ENCODE measurements around the gene DMRTC1.
"Not testable (repeated sequence)": the region's sequence is repeated elsewhere in the genome, so short reads cannot be mapped to it uniquely, and the experiment has no call there.

Gene DMRTC1, protein sequence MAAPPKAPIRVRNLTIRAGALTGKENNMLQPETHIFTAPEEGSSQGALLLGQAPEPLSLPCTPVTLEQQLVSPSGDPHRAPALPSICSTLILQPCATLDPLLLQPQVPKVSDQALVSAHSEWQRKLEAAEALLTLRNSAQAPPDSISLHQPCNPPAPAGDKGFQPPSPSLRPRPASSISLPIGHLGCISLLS

DNA sequence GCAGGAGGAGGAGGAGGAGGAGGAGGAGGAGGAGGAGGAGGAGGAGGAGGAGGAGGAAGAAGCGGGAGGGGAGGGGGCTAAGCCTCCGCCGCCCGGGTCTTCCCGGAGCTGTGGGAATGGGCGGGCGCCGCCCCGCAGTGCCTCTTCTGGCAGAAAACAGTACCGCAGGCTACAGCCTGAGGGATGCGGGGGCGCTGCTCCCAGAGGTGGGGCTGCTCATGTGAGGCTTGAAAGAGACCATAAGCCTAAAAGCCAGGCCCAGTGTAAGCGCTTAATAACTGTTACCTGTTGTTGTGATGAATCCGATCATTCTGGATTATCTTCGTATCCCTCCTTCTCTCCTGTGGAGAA is at the start of gene DMRTC1:
DMRTC1 (minus strand) TSS at position 19 of the 351 bp plus-strand sequence. CDS start 68,143 bp downstream, outside the sequence.
- DNase-seq: not testable (repeated sequence)

DNA sequence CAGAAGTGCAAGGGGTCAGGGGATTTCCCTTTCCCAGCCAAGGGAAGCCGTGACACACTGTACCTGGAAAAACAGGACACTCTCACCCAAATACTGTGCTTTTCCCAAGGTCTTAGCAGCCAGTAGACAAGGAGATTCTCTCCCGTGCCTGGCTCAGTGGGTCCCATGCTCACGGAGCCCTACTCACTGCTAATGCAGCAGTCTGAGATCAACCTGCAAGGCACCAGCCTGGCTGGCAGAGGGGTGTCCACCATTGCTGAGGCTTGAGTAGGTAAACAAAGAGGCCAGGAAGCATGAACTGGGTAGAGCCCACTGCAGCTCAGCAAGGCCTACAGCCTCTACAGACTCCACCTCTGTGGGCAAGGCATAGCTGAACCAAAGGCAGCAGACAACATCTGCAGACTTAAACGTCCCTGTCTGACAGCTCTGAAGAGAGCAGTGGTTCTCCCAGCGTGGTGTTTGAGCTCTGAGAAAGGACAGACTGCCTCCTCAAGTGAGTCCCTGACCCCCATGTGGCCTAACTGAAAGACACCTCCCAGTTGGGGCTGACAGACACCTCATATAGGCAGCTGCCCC is 37.3 kb upstream of the DMRTC1 start:
- not testable (repeated sequence) for DNase-seq

DNA sequence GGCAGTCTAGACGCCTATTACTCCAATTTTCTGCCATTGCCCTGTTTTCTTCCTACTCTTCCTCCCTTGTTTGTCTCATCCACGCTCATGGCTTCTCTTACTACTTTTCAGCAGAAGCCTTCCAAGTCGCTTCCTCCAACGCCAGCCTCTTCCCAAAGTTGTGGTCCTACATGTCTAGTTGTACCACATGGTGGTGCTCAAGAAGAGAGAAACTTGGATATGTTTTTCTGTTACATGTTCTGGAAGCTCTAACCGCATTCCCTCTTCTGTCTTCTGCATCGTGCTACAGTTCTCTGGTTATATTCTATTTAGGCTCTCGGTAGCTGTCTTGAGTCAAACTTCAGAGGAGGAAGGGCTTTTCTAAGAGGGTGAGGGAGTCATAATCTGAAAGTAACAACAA is 31.2 kb upstream of the DMRTC1 start:
- not testable (repeated sequence) for DNase-seq

DNA sequence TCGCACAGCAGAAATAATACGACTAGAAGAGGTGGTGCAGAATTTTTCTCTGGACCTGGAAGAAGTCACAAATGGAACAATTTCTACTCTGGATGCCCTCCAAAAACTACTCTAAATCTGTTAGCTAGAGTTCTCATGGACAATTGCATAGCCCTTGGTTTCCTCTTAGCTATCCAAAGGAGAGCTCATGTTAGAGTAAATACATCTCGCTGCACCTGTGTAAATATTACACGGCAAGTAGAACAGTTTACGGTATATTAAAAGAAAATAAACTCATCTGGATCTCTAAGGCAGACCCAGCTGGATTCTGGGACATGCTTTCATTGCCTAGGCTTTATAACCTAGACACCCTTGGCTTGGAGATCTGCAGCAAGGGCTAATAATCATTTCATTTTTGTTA is 28.2 kb upstream of the DMRTC1 start:
- DNase-seq: not testable (repeated sequence)

DNA sequence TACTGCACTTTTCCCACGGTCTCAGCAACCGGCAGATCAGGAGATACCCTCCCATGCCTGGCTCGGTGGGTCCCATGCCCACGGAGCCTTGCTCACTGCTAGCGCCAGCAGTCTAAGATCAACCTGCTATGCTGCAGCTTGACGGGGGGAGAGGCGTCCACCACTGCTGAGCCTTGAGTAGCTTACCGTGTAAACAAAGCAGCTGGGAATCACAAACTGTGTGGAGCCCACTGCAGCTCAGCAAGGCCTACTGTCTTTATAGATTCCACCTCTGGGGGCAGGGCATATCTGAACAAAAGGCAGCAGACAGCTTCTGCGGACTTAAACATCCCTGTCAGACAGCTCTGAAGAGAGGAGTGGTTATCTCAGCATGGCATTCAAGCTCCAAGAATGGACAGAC is 16.3 kb upstream of the DMRTC1 start:
- not testable (repeated sequence) for DNase-seq

DNA sequence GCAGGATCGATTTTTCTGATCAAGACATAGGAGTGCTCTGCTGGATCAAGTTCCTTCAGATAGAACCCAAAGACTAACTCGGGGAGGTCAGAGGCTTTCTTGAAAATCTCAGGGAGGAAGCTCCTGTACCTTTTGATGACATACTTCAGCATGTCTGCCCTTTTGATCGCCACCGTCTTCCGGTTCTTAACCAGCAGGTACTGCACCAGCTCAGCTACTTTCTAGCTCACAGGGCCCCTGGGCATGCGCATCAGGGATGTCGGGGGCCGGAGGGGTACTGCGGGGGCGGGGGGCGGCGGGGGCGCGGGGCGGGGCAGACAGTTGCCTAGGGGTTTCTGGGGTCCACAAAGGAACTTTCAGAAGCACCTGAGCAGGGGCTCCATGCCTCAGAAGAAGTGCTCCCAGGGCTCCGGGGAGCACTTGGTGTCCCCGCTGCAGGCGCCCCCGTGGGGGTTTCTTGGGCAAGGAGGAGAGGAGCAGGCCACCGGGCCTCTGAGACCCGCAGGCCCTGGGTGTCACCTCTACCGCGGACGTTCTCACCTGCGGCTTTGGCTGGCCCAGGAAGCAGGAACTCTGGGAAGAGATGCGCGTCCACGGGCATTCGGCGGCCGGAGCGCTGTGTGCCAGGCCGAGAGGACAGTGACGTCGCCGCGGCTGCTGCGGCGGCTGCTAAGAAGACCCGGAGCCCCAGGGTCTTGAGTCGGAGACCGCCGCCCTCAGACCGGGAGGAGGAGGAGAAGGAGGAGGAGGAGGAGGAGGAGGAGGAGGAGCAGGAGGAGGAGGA is 410 bp downstream of the DMRTC1 start:
- DNase-seq: not testable (repeated sequence)

DNA sequence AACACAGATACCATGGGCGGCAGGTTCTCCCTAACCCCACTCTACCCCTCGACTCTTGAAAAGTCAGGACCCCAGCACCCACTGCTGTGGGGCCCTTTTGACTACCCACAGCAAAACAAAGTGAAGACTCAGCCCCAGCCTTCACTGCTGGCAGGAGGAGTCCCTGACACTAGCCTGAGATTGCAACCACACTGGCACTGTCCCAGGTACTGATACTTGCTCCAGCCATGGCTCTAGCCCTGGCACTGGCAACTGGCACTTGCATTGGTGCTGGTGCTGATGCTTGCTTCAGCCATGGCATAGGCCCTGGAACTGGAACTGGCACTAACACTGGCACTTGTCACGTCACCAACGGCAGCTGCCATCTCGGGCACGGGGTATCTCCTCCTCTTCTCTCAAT is 1.4 kb downstream of the DMRTC1 start:
- not testable (repeated sequence) for DNase-seq

DNA sequence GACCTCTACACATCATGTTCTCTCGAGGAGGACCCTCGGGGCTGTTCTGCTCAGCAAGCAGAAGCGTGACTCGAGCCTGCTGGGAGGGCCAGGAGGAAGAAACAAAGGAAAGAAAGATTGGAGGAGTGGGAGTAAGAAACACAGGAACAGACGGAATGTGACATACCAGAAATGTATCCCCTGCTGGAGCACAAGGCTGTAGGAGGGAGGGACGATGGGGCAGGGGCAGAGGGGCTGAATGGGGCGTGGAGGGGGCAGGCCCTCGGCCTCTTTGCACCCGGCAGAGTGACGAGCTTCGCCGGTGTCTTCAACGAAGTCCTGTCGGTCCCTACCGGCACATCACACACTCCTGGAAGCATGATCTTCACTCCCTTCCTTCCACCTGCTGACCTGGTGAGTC is 5.7 kb downstream of the DMRTC1 start, which contains the start of gene FAM236A:
FAM236A (plus strand) TSS at position 301 of the 400 bp plus-strand sequence; CDS start at position 358, 57 bp downstream.
- DNase-seq: not testable (repeated sequence)

DNA sequence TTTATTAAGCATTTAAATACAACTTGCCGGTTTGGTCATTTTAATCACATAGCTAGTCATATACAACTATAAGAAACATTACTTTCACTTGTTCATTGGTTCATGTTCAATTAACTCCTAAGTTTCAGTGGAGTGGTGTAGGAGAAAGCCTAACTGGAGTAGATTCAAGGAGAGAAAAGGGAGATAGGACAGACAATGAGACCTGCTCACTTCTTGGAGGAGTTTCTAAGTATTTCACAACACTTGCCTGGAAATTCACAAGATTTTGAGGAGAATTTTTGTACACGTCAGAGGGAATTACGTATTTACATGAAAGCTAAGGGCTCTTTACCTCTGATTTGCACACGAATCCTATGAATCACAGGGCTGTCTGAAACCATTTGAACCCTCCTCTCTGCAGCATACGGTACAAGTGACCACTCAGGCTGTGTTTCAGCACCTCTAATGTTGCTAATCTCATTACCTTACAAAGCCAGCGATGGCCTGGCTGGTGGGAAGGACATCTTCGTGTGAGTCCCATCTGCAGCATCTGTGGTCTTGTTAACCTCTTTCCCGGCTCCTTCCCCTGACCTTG is 6.7 kb downstream of the DMRTC1 start:
- not testable (repeated sequence) for DNase-seq

DNA sequence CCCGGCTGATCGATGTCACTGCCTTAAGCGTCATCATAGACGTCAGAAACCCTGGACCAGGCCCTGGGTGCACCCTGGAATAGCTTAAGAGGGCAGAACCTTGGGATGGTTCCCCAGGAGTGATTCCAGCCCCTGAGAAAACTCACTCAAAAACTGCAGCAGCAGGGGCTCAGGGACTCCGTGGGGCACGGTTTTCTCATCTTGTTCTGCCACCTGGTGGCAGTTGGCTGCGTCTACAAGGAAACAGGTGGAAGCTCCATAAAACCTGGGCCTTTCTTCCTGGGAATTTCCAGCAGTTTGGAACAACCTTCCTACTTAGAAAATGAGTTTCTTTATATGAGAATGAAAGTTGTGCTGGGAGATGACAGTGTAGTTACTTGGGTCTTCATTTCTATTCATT is 7.2 kb downstream of the DMRTC1 start:
- DNase-seq: not testable (repeated sequence)

DNA sequence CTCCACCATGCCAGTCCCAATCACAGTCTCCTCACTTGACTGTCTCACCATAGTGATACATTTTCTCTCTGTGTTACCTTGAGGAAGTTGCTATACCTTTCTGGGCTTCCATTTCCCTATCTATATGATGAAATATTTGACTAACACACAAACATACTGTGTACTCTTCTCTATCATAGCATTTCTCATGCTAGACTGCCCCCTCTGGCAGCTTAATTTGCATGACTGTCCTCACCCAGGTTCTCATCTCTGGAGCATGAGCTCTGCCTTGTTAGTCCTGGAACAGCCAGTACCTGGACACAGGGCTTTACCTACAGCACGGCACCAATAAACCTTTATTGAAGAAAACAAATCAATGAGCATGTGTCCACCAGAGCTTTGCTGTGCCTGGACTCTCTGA is 11.4 kb downstream of the DMRTC1 start:
- not testable (repeated sequence) for DNase-seq

DNA sequence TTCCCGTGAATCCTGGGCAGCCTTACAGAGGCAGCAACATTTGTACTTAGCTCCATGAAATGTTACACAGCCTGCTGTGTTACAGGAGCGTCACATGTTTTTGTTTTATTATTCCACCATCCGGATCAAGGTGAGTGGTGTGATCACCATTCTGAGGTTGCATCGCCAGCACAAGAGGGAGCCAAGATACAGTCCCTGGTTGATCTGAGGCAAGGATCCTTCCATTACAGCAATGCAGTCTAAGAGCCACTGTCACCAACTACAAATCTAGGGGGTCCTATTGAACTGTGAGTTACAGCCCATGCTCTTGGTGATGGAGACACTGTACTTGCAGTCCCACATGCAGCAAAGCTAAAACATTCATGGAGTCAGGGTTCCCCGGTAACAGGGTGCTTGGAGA is 27.5 kb downstream of the DMRTC1 start:
- DNase-seq: not testable (repeated sequence)

DNA sequence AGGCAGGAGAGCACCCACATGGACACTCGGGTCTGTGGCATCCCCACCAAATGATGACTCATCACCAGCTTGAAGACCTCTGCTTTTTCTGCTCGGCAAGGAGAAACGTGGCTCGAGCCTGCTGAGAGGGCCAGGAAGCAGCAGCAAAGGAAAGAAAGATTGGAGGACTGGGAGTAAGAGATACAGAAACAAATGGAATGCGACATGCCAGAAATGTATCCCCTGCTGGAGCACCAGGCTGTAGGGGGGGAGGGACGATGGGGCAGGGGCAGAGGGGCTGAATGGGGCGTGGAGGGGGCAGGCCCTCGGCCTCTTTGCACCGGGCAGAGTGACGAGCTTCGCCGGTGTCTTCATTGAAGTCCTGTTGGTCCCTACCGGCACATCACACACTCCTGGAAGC is 31.3 kb downstream of the DMRTC1 start, which contains the start of gene FAM236C:
FAM236C (plus strand) TSS at position 301 of the 400 bp plus-strand sequence. CDS start 100 bp downstream, outside the sequence.
- not testable (repeated sequence) for DNase-seq

DNA sequence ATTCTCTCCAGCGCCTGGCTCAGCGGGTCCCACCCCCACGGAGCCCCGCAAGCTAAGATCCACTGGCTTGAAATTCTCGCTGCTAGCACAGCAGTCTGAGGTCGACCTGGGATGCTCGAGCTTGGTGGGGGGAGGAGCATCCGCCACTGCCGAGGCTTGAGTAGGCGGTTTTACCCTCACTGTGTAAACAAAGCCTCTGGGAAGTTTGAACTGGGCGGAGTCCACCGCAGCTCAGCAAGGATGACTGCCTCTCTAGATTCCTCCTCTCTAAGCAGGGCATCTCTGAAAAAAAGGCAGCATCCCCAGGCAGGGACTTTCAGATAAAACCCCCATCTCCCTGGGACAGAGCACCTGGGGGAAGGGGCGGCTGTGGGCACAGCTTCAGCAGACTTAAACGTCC is 53.9 kb downstream of the DMRTC1 start:
- not testable (repeated sequence) for DNase-seq

DNA sequence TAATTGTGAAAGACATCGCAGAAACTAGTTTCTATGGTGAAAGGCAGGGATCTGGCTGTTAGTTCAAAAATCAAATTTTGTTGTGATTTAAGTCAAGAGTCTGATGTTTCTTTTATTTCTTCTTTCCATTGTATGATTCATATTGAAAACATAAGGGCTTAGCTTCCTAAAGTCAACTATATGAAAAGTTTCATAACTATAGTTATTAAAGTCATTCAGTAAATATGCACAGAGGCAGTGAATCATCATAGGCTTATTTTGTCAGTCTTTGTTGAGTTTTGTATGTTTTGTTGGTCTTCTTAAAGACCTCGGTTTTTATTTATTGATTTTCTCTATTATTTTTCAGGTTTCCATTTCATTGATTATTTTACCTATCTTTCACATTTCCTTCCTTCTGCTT is 60.7 kb downstream of the DMRTC1 start:
- DNase-seq: not testable (repeated sequence)

DNA sequence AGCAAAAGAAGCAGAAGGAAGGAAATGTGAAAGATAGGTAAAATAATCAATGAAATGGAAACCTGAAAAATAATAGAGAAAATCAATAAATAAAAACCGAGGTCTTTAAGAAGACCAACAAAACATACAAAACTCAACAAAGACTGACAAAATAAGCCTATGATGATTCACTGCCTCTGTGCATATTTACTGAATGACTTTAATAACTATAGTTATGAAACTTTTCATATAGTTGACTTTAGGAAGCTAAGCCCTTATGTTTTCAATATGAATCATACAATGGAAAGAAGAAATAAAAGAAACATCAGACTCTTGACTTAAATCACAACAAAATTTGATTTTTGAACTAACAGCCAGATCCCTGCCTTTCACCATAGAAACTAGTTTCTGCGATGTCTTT is 106.1 kb downstream of the DMRTC1 start:
- DNase-seq: not testable (repeated sequence)

DNA sequence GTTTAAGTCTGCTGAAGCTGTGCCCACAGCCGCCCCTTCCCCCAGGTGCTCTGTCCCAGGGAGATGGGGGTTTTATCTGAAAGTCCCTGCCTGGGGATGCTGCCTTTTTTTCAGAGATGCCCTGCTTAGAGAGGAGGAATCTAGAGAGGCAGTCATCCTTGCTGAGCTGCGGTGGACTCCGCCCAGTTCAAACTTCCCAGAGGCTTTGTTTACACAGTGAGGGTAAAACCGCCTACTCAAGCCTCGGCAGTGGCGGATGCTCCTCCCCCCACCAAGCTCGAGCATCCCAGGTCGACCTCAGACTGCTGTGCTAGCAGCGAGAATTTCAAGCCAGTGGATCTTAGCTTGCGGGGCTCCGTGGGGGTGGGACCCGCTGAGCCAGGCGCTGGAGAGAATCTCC is 112.9 kb downstream of the DMRTC1 start:
- not testable (repeated sequence) for DNase-seq
